ENCODE data around the gene DFFA. TPM values are rescaled to one million over a fixed set of nuclear protein-coding genes. Genes with fewer than 3 reads are reported as not detected.

The DFFA gene
- total RNA-seq, 2 donors from 2014 or later: 19.2 to 38.0 TPM

GRCh38 chr1:10490286-10490970 is 18.1 kb upstream of the DFFA start:
- intact Hi-C loops (cut with DNase I): loop anchor here (5.0 kb wide), 1 partner anchor 113 kb away; no protein-coding TSS in a partner anchor
- no peak for TF ChIP-seq CTCF (IDR thresholded peaks at IDR 0.05)
- no peak for DNase-seq
- Histone ChIP-seq H3K4me1 (peaks cover 7% of the 10 kb centered on the region), H3K9me3 (no peaks in the 10 kb centered on the region), H3K27me3 (no peaks in the 10 kb centered on the region), H3K36me3 (no peaks in the 10 kb centered on the region), H3K27ac (no peak overlapping the region), H3K9ac (ENCODE audit: low read depth in 2 of 2, low read length in 2 of 2) (no peak overlapping the region), H3K4me3 (no peak overlapping the region)

GRCh38 chr1:10489291-10490055 is 17.1 kb upstream of the DFFA start:
- no peak for DNase-seq

GRCh38 chr1:10484521-10484920 is 12.2 kb upstream of the DFFA start:
- no peak for TF ChIP-seq CTCF (IDR thresholded peaks at IDR 0.05)
- intact Hi-C loops (cut with DNase I): no loop called here
- Histone ChIP-seq H3K9ac (ENCODE audit: low read depth in 2 of 2, low read length in 2 of 2) (no peak overlapping the region), H3K4me3 (no peak overlapping the region), H3K27me3 (no peaks in the 10 kb centered on the region), H3K27ac (no peak overlapping the region), H3K9me3 (no peaks in the 10 kb centered on the region), H3K36me3 (no peaks in the 10 kb centered on the region), H3K4me1 (peaks cover 6% of the 10 kb centered on the region)
- DNase-seq: no peak

More at GRCh38 chr1:10489291-10490055, 17.1 kb upstream of the DFFA start:
- Histone ChIP-seq H3K9me3 (no peaks in the 10 kb centered on the region), H3K36me3 (no peaks in the 10 kb centered on the region), H3K4me1 (peaks cover 7% of the 10 kb centered on the region), H3K27me3 (no peaks in the 10 kb centered on the region), H3K4me3 (no peak overlapping the region), H3K27ac (no peak overlapping the region), H3K9ac (ENCODE audit: low read depth in 2 of 2, low read length in 2 of 2) (no peak overlapping the region)
- intact Hi-C loops (cut with DNase I): loop anchor here (5.0 kb wide), 1 partner anchor 112 kb away; no protein-coding TSS in a partner anchor
- no peak for TF ChIP-seq CTCF (IDR thresholded peaks at IDR 0.05)

- no peak for TF ChIP-seq CTCF (IDR thresholded peaks at IDR 0.05)
- no peak overlapping the region for H3K27ac ChIP-seq
- H3K9me3 ChIP-seq: no peaks in the 10 kb centered on the region
- intact Hi-C loops (cut with DNase I): no loop called here
- no peak for DNase-seq
- no peaks in the 10 kb centered on the region for H3K36me3 ChIP-seq
- no peak overlapping the region for H3K9ac ChIP-seq (ENCODE audit: low read depth in 2 of 2, low read length in 2 of 2)
- H3K4me1 ChIP-seq: peaks cover 5% of the 10 kb centered on the region
- H3K27me3 ChIP-seq: no peaks in the 10 kb centered on the region
- no peak overlapping the region for H3K4me3 ChIP-seq
Observed at GRCh38 chr1:10480614-10481013, 8.3 kb upstream of the DFFA start.

- no peak overlapping the region for H3K4me3 ChIP-seq
- no peak overlapping the region for H3K9ac ChIP-seq (ENCODE audit: low read depth in 2 of 2, low read length in 2 of 2)
- DNase-seq: no peak
- H3K36me3 ChIP-seq: no peaks in the 10 kb centered on the region
- H3K27ac ChIP-seq: no peak overlapping the region
- no peak for TF ChIP-seq CTCF (IDR thresholded peaks at IDR 0.05)
- no peaks in the 10 kb centered on the region for H3K9me3 ChIP-seq
- H3K27me3 ChIP-seq: no peaks in the 10 kb centered on the region
- peaks cover 7% of the 10 kb centered on the region for H3K4me1 ChIP-seq
- intact Hi-C loops (cut with DNase I): loop anchor here (5.0 kb wide), 1 partner anchor 47 kb away; the partner anchor contains the start of gene CENPS
Observed at GRCh38 chr1:10479296-10479695, 7.0 kb upstream of the DFFA start.
